HG02759 (cell line): Measurements from ENCODE around the gene ACADVL.
A peak's percentile ranks its signal among the peaks of the same experiment; 100 is the strongest.
"Not testable (repeated sequence)": the region's sequence is repeated elsewhere in the genome, so short reads cannot be mapped to it uniquely, and the experiment has no call there.

ENCODE experiments used
- ATAC-seq: cut with Tn5 transposase; IDR thresholded peaks from one replicate; pipeline ENCODE4 v1.9.1; 2021; ENCODE audit warnings: mild to moderate bottlenecking, moderate library complexity; ENCODE audit not compliant: unreplicated experiment

ACADVL gene

GRCh38 chr17:7219812-7220592, at the start of gene ACADVL, which contains the start of gene DLG4:
TSS of gene ACADVL (plus strand) at chr17:7219938. CDS start at chr17:7219985, 47 bp downstream.
TSS of gene DLG4 (minus strand) at chr17:7219836.
- ATAC-seq: peak; percentile 68

GRCh38 chr17:7172522-7173191, 47.1 kb upstream of the ACADVL start:
- not testable (repeated sequence) for ATAC-seq

GRCh38 chr17:7173687-7174602, 45.8 kb upstream of the ACADVL start:
- ATAC-seq: no peak

GRCh38 chr17:7174603-7175326, 45.0 kb upstream of the ACADVL start:
- no peak for ATAC-seq

- ATAC-seq: no peak
These were observed 44.4 kb upstream of the ACADVL start for GRCh38 chr17:7175330-7175733.

- ATAC-seq: no peak
These were observed 43.5 kb upstream of the ACADVL start for GRCh38 chr17:7176107-7176840.

- ATAC-seq: no peak
These were observed 42.9 kb upstream of the ACADVL start for GRCh38 chr17:7176841-7177190.

GRCh38 chr17:7177191-7177953, 42.4 kb upstream of the ACADVL start:
- no peak for ATAC-seq

GRCh38 chr17:7177954-7178477, 41.7 kb upstream of the ACADVL start:
- no peak for ATAC-seq

- ATAC-seq: no peak
These were observed 40.8 kb upstream of the ACADVL start for GRCh38 chr17:7178973-7179316.

GRCh38 chr17:7179317-7180254, 40.2 kb upstream of the ACADVL start, which contains the start of gene ASGR1:
TSS of gene ASGR1 (minus strand) at chr17:7179370. CDS start at chr17:7178563, 807 bp downstream.
- ATAC-seq: no peak

GRCh38 chr17:7182101-7182500, 37.6 kb upstream of the ACADVL start:
- ATAC-seq: not testable (repeated sequence)

- no peak for ATAC-seq
These were observed 36.2 kb upstream of the ACADVL start for GRCh38 chr17:7183433-7184090.

GRCh38 chr17:7184091-7184488, 35.6 kb upstream of the ACADVL start:
- ATAC-seq: no peak

- no peak for ATAC-seq
These were observed 35.1 kb upstream of the ACADVL start for GRCh38 chr17:7184647-7185046.

GRCh38 chr17:7186241-7186640, 33.5 kb upstream of the ACADVL start:
- ATAC-seq: no peak

- ATAC-seq: no peak
These were observed 29.3 kb upstream of the ACADVL start for GRCh38 chr17:7190276-7190917.
